IPS-11a (cell line): ENCODE results near the gene KCNJ5.

Experiments
- H3K4me3 ChIP-seq: one replicate; pipeline ENCODE4 v1.5.1; 2013; ENCODE audit warnings: low read depth, low read length, control low read depth

The KCNJ5 gene

GRCh38 chr11:128927683-128928336 lies 36.7 kb downstream of the KCNJ5 start:
- H3K4me3 ChIP-seq, result no peak overlapping the region

GRCh38 chr11:128928400-128928799 lies 37.2 kb downstream of the KCNJ5 start:
- H3K4me3 ChIP-seq, result no peak overlapping the region

GRCh38 chr11:128929468-128929867 lies 38.3 kb downstream of the KCNJ5 start:
- no peak overlapping the region for H3K4me3 ChIP-seq

- H3K4me3 ChIP-seq, result no peak overlapping the region
These were observed 38.8 kb downstream of the KCNJ5 start for GRCh38 chr11:128929991-128930390.

GRCh38 chr11:128931066-128931465 lies 39.9 kb downstream of the KCNJ5 start:
- H3K4me3 ChIP-seq, result no peak overlapping the region

- H3K4me3 ChIP-seq, result no peak overlapping the region
These were observed 40.5 kb downstream of the KCNJ5 start for GRCh38 chr11:128931668-128932067.

GRCh38 chr11:128933481-128934178 lies 42.5 kb downstream of the KCNJ5 start:
- H3K4me3 ChIP-seq, result no peak overlapping the region

- H3K4me3 ChIP-seq, result no peak overlapping the region
These were observed 43.2 kb downstream of the KCNJ5 start for GRCh38 chr11:128934351-128934750.

- H3K4me3 ChIP-seq, result no peak overlapping the region
These were observed 43.8 kb downstream of the KCNJ5 start for GRCh38 chr11:128934926-128935325.

GRCh38 chr11:128936606-128937251 lies 45.6 kb downstream of the KCNJ5 start:
- H3K4me3 ChIP-seq, result no peak overlapping the region

- H3K4me3 ChIP-seq, result no peak overlapping the region
These were observed 46.3 kb downstream of the KCNJ5 start for GRCh38 chr11:128937480-128937879.

GRCh38 chr11:128938156-128938885 lies 47.2 kb downstream of the KCNJ5 start:
- H3K4me3 ChIP-seq, result no peak overlapping the region

GRCh38 chr11:128939591-128939990 lies 48.4 kb downstream of the KCNJ5 start:
- no peak overlapping the region for H3K4me3 ChIP-seq

GRCh38 chr11:128940156-128940555 lies 49.0 kb downstream of the KCNJ5 start:
- no peak overlapping the region for H3K4me3 ChIP-seq

GRCh38 chr11:128940603-128941002 lies 49.4 kb downstream of the KCNJ5 start:
- no peak overlapping the region for H3K4me3 ChIP-seq

- no peak overlapping the region for H3K4me3 ChIP-seq
These were observed 50.0 kb downstream of the KCNJ5 start for GRCh38 chr11:128941110-128941509.

GRCh38 chr11:128941573-128942271 lies 50.6 kb downstream of the KCNJ5 start:
- no peak overlapping the region for H3K4me3 ChIP-seq

- H3K4me3 ChIP-seq, result no peak overlapping the region
These were observed 51.1 kb downstream of the KCNJ5 start for GRCh38 chr11:128942272-128942612.

- H3K4me3 ChIP-seq, result no peak within 1 kb of the TSS
These were observed 51.8 kb downstream of the KCNJ5 start, which contains the start of gene TP53AIP1 for GRCh38 chr11:128942817-128943427. TSS of gene TP53AIP1 (minus strand) at chr11:128942871. CDS start at chr11:128937818, 5,053 bp downstream.

GRCh38 chr11:128943428-128943976 lies 52.3 kb downstream of the KCNJ5 start:
- no peak overlapping the region for H3K4me3 ChIP-seq
